HG02943 (cell line): Measurements from ENCODE around the gene VSTM2B.

Experiments
- ATAC-seq: cut with Tn5 transposase; IDR thresholded peaks from one replicate; pipeline ENCODE4 v1.9.1; 2021; ENCODE audit warnings: mild to moderate bottlenecking, low read depth, moderate library complexity; ENCODE audit not compliant: unreplicated experiment

Gene VSTM2B

DNA sequence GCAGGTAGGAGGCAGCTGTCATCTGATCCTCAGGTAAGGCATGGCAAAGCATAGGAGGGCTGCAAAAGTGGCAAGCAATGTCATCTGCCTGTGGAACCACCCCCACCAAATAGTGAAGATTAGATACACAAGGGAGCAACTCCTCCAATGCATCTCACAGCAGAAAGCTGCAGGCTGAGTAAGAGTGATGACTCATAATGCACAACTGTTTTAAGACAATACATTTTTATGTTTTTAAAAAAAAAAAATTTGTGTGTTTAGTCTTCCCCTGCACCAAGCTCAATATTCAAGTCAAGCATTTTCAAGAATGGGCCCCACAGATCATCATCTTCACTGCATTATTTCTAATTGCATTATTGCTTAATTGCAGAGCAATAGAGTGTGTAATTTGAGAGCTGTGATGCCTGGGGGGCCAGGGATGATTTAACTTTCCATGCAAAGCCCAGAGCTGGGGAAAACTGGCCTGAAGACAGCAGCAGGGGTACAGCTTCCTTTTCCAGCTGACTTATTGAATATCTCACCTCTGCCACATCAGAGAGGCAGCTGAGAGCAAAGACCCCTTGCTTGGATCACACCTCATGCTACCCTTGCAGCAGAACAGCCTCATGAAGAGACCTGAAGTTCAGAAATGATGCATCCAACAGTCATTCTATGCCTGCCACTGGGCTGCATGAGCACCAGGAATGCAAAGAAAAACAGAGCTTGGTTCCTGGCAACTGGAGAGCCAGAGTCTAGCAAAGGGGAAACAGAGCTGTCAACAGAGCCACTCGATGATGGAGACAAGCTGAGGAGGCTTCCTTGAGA is 57.6 kb downstream of the VSTM2B start:
- no peak for ATAC-seq

DNA sequence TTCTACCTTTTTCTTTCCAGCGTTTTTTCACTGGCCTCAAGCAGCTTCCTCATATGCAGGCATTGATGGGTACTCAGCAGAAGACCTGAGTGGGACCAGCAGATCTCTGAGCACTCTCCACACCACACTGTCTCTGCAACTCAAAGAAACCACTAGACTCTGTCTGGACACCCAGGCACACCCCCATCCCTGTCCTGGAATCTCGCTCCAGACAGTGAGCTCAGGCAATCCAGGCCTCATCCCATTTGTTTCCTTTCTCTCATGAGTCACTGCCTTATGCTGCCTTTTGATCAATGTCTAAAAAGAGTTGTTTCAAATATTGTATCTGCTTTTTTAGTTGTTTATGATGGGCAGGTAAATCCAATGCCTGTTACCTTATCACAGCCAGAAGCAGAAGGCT is 60.6 kb downstream of the VSTM2B start:
- no peak for ATAC-seq

DNA sequence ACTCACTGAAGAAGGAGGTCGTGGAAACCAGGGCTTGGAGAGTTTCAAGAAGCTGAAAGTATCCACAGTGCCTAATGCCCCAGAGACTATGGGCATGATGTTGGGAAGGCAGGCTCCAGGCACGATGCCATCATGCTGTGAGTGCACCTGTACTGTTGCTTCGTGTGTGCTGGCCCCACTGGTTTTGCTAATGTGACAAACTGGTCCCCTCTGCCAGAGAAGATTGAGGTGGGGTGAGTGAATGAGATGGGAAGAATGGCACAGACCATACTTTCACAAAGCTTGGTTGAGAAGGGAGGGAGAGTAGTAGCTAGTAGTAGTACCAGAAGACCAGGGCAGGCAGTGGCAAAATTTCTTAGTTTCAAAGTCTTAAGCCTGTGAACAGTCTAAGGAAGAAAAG is 61.3 kb downstream of the VSTM2B start:
- ATAC-seq: no peak

DNA sequence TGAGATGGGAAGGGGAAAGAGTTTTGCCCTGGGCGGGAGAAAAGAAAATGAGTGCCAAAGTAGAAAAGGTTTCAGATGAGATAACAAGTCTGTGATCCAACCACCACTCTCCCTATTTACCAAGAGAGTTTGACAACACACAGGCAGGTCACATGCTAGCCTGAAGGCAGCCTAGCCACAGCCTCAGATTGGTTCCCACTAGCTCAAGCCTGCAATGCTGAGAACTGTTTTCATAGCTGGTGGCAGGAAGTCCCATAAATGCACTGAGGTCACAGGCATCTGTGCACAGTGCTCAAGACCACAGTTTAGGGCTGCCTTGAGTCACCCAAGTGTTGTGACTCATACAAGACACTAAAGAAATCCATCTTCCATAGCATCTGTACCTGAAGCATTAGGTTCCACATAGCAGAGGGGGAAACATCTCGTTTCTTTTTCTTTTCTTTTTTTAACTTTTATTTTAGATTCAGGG is 61.8 kb downstream of the VSTM2B start:
- no peak for ATAC-seq

DNA sequence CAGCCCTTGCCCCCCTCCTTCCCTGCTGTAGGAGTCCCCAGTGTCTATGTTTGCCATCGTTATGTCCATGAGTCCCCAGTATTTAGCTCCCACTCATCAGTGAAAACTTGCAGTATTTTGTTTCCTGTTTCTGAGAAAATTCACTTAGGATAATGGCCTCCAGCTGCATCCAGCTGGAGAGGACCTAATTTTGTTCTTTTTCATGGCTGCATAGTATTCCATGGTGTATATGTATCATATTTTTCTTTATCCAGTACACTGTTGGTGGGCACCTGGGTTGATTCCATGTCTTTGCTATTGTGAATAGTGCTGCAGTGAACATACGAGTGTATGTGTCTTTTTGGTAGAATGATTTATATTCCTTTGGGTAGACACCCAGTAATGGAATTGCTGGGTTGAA is 62.3 kb downstream of the VSTM2B start:
- no peak for ATAC-seq

DNA sequence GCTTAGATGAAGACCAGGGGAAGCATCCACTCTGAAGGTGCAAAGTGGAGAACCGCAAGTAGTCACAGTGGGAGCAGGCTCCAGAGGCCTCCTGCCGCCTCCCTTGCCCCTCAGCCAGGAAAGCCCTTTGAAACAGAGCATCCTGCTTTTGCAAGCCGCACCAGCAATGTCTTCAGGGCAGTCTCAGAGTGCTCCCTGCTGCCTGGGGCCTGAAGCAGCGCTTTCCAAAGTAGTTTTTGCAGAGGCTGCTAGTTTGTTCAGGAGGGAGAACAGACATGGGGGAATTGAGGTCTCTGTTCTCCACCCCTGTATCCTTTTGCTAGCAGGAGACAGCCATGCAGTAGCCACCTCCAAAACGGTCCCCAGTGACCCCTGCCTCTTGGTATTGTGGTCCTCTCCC is 64.5 kb downstream of the VSTM2B start:
- ATAC-seq: no peak

DNA sequence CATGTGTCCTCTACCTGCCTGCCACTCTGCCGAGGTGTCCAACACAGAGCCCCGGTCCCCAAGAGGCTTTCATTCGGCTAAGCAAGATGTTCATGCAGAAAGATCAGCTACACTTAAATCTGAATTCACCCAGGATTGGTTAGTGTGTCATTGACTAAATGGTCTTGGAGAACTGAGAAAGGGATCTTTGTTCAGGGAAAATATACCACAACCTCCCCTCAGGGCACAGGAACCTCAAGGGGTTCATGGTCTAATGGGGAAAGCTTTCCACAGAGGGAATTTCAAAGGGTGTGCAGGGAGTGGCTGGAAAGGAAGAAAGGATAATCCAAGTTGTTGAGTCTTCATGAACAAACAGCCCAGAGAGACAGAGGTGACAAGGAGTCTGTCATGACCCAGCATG is 65.9 kb downstream of the VSTM2B start:
- no peak for ATAC-seq

DNA sequence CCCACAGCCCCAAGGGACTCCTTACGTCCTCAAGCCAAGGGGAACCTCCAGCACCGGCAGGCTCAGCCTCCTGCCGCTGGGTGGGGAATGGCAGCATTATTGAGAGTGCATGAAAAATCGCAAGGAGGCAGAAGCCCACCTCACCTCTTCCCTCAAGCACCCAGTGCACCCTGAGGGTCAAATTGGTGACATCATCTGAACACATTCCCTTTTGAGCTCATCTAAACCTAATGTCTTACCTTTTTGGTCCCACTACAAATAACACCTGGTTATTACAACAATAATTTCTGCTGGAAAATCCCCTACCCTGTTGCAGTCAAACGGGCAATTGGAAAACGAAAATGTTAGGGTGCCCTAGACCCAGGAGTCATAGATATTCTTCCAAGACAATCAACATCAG is 68.1 kb downstream of the VSTM2B start:
- ATAC-seq: no peak

DNA sequence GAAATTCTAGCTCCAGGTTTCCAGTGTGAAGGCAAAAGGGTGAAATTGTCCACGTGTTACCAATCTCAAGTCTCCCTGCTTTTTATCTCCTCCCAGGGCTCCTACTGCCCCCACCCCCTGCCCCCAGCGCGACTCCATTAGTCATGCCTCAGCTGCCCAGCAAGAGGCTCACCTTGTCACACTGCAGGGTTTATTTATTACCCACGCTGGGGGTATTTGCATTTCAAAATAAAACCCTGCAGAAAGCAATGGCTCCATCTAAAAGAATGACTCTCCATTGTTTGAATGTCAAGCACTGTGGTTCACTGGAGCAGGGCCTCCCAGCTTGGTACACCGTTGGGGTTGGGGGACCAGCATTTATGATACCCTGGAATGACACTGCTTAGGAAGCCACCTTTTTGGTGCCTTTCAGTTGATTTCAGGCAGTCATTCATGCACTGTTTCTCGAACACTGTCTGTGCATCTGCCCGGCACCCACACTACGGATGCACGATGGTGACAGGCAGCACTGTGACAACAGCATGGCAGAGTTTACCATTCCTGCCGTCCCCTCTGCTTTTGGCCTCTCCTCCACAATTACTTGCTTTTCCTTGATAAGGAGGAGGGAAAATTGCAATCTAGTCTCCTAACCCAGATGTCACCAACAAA is 70.4 kb downstream of the VSTM2B start:
- ATAC-seq: no peak

DNA sequence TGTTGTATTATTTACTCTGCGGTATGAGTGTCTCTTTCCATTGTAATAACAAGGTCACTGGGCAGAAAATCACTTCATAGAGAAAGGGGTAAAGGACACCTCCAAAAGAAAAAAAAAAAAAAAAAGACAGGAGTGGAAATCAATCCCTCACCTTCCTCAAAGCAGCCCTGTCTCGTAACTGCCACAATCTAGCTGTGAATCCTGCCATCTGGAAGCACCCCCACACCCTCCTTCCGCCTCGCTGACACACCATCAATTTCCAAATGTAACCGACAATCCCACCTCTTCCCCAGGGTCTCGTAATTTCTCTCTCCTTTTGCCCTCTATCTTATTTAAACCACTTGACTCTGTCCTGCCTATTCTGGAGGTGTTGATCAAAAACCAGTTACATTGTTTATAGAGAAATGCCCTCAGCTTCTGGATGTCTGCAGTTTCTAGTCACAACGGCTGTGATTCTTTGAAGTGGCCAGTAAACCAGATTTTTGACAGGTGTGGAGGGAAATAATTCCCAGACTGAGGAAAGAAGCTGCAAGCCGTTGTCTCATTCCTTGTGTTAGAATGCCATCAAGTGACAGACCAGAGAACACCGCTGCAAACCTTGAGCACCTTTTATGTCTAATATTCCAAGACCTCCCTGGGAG is 71.2 kb downstream of the VSTM2B start:
- no peak for ATAC-seq

DNA sequence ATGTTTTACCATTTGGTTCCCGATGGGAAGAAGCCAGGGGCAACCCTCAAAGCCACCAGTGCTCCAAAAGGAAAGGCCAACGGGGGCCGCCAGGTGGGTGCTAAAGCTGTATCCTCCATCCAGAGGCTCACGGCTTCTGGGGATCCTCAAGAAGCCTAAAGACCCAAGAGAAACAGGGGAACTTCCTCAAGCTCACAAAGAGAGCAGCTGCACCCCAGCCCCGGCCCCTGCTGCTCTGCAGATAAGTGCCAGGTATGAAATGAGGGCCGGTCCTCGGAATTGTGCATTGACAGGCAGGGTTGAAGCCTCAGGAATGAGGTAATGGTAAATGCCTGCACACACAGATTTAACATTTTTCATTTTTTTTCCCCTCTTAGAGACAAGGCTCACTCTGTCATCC is 72.2 kb downstream of the VSTM2B start:
- no peak for ATAC-seq

DNA sequence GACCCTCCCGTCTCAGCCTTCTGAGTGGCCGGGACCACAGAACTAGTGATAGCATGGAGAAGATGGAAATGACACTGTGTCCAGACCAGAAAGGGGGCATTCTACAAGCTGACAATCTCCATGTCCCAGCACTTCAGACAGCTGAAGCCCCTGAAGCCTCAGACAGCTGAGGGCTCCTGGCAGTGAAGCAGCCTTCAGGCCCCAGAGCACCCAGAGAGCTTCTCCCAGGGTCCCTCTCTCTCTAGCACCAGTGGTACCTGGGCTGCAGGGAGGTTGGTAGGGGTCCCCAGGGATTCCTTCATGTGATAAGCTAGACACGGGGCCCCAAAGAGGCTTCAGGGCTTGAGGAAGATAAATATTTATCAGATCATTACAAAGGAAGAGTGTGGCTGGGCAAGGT is 72.7 kb downstream of the VSTM2B start:
- ATAC-seq: no peak

DNA sequence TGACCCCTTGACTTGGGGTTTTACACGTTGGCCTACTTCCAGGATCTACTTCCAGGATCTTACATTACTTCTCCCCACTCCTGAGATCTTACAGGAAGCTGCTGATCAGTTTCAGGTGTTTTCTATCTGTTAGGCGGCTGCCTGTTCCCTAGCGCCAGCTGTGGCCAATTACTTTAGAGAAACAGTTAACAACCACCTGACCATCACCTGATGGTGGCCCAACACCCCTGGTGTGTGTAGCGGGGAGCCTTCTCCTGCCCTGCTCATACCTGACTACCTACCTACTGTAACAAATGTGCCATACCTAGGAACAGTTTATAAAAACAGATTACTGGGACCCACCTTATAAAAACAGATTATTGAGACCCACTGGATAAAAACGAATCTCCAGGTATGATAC is 77.5 kb downstream of the VSTM2B start:
- no peak for ATAC-seq

DNA sequence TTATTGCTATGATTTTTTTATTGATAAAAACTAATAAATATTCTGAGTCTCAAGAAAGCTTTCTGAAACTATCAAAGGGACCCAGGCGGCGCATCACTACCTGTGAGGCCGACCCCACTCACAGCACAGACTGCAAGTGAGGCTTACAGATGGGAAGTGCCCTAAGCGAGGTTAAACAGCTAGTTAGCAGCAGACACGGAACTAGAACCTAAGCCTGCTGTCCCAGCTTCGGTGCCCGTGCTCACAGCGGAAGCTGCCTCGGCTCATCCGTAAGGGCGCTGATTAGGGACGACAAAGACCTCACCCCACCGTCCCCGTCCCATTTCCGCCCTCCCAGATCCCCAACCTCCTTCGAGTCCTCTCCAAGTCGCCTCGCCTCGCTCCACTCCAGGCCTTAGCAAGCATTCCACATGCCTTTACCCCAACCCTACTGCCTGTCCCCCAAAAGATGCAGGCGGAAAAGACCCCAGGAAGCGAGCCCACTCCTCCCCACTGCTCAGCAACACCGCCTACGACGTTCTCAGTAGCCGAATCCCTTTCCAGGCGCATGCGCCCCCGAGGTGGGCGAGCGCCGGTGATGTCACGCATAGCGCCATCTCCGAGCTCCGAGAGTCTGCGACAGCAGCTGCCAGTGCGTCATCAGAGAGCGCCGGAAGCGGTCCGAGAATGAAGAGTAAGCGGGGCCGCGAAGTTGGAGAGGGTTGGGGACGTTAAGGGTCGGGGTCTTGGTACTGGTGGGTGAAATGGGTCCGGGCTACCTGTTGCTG is 80.0 kb downstream of the VSTM2B start, which contains the start of gene POP4:
POP4 (plus strand) TSS at position 631 of the 767 bp plus-strand sequence; CDS start at position 667, 36 bp downstream.
- peak; percentile 56 for ATAC-seq

DNA sequence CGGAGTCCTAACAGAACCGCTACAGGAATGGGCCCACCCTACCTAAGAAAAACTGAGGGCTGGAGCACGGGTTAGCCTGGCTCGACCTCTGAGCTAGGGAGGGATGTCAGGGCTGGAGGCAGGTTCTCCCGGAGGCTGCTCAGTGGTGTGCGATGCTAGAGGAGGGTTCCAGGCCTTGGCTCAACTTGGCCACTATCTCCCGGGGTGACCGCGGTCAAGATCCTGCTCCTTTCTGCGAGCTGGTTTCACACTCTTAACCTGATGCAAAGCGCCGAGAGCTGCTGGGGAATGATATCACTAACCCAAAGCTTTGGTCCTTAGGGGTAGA is 80.6 kb downstream of the VSTM2B start:
- ATAC-seq: no peak

DNA sequence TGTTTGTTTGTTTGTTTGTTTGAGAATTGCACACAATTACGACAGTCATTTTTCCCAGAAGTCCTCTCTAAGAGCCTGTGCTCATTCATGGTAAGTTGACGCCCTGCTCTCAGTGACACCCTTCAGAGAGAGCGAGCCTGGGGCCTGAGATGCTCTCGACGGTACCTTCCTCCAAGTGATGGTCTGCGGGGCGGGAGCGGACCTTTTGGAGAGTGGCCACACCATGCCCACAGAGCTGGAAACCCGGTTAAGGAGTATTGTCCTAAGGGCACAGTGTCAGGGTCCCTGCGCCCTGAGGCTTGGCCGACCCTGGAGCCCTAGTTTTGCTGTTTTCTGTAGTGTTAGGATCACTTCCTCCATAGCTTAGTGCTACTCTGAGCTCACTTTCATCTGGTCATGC is 83.8 kb downstream of the VSTM2B start:
- ATAC-seq: no peak

DNA sequence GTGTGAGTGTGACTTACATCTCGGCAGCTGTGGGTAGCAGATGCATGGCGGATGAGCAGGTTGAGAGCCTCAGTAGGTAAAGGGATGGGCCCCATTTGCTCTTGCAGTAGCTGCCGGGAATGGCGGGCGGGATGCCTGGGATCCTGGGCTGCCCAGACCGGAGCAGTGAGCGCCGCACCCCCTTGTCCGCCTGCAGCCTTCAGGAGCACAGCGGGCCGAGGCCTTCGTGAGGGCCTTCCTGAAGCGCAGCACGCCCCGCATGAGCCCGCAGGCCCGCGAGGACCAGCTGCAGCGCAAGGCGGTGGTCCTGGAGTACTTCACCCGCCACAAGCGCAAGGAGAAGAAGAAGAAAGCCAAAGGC is 84.4 kb downstream of the VSTM2B start:
- ATAC-seq: no peak

DNA sequence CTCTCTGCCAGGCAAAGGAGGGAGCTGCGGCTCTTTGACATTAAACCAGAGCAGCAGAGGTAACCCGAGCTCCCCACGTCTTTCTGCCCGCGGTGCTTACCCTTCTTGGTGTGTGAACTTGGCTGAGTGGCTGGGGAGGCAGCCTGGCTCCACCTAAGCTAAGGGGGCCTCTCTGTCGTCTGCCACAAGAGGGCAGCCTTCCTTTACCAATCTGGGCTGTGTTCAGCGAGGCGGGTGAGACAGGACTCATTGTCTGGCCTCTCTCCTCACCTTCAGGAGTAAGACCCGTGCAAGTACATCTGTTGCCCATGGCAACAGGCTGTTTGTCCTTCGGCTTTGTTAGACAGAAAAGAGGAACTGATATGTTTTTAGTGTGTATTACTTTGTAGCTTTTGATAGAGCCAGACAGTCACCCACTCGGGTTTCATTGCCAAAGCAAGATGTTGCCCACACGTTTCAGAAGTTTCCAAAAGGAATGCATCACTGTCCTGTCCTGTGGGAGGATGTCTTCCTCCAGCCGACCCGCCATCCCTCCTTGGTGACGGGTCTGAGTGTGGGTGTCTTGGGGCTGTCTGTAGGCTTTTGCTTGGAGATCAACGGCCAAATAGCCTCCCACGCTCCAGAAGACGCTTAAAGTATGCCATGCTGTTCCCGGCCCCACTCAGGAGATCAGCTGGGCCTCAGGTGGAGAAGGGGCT is 84.9 kb downstream of the VSTM2B start:
- ATAC-seq: peak; percentile 78

DNA sequence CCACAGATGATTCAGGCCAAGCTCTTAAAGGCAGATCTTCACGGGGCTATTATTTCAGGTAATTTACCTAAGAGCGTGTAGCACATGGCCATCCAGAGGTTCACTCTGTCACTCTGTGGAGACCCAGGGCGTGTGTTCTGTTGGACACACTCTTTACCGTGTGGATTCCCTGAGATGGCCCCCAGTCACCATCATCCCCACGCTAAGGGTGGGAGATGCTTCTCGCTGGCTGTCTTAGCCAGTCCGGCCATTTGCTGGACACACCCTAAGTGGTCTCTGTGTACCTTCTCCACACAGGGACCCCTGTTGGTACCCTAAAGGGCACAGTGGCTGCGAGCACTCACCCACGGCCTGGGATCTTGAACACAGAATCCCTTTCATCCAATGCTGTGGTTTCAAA is 86.3 kb downstream of the VSTM2B start:
- ATAC-seq: no peak

DNA sequence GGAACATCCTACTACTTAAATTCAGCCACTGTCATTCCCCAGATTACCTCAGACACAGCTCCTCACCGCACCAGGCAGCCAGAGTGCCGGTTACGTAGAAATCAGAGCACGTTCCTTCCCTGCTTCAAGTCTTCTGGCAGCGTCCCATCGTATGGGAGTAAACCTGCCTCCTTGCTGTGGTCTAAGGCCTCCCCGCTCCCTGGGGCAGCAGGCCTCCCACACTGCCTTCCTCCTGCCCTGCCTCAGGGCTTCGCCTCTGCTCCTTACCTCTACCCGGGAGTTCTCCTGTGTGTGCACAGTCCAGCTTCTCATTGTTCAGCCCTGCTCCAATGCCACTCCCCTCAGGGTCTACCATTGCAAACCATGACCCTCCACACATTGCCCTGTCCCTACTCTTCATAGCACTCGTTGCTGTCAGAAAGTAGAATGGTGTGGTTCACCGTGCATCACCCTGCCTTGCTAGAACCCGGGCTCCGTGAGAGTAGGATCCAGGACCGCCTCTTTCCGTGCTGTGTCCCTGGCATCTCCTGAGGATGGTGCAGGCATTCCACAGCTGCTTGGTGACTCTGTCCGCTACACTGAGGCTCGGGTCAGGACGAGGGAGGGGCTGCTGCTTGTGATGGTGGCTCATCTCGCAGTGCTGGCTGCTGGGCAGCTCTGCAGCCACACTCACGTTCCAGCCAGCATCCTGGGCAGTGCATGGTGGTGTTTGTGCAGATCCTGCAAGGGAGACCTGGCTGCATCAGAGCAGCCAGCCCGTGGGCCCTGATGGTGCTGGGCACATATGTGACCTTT is 87.2 kb downstream of the VSTM2B start:
- no peak for ATAC-seq
